Loucy (cell line): ENCODE data around the gene CDK6.

Experiments used
- CTCF ChIP-seq: fragments of 200-600 bp; sonication (generic); conservative IDR thresholded peaks from 2 replicates; pipeline ENCODE4 v1.5.1; 2014; ENCODE audit warnings: mild to moderate bottlenecking, antibody characterized with exemption, low read length
- EZH2phosphoT487 ChIP-seq: fragments of 200-600 bp; IDR thresholded peaks from 2 replicates; pipeline ENCODE4 v1.6.1; 2018; ENCODE audit warnings: antibody characterized with exemption, mild to moderate bottlenecking, moderate library complexity, borderline replicate concordance

GRCh38 chr7:92682903-92683539 lies 153.4 kb downstream of the CDK6 start:
- TF ChIP-seq CTCF: no peak
- no peak for TF ChIP-seq EZH2phosphoT487
